ENCODE measurements around the gene CRIP2. TPM values are rescaled to one million over a fixed set of nuclear protein-coding genes. Genes with fewer than 3 reads are reported as not detected.

The CRIP2 gene
- total and polyA plus RNA-seq, 2 of the 4 experiments (the other 2 are of a cell fraction): 18.1 to 123 TPM

DNA sequence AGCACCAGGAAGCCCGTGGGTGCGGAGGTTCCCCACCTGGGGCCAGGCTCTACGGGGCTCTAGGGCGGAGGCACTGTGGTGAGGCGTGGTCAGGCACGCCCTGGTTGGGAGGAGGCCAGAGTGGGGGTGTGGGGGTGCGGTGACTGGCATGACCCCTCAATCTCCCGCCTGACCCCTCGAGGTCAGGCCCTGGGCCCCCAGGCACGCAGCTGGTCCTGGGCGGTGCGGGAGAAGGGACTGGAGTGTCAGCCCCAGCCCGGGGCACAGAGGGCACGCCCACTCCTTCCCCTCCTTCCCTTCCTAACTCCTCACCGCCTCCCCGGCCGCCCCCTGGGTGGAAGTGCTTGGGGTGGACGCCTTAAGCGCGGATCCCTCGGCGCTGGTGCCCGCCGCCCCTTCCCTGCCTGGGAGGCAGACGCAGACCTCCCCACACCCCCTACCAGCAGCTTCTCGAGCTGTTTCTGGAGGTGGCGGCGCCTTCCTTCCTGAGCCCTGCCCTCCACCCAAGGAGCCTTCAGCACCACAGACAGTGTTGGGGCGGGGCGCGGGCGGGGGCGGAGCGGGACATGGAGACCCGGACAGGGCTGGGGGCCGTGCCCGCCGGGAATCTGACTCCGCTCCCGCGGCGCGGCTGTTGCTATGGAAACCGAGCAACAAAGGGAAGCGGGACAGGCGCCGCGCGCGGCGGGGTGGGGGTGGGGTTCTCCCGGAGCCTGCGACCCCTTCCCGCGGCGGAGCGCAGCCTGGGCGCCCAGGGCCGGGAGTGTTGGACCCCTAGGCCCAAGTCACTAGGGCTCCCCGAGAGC is 741 bp upstream of the CRIP2 start:
- DNase-seq: peak; percentile 78
- in situ Hi-C loops (cut with MboI; ENCODE audit: low sequenced_read_pairs) (no loop called here), intact Hi-C loops (cut with micrococcal nuclease) (no loop called here), dilution Hi-C loops (cut with HindIII; ENCODE audit: low sequenced_read_pairs, unreplicated experiment) (no loop called here)
- peaks cover 0 to 23% of the 10 kb centered on the region in 2 experiments; a peak in 1 of 4 replicates for H3K79me1 ChIP-seq (ENCODE audit: low read depth in 1 of 2, low read length in 2 of 2)
- no peak overlapping the region for H3K18ac ChIP-seq (ENCODE audit: low read depth, low read length)
- no peaks in the 10 kb centered on the region for H3K27me3 ChIP-seq (ENCODE audit: control insufficient read depth, insufficient read depth, low read length)
- no peak overlapping the region for H3K4ac ChIP-seq (ENCODE audit: low read depth, low read length)
- no peak overlapping the region for H4K5ac ChIP-seq (ENCODE audit: low read depth, low read length)
- peak; percentile 70 for ATAC-seq (ENCODE audit: low read depth)
- no peak overlapping the region for H2BK15ac ChIP-seq (ENCODE audit: low read depth, low read length)
- H2BK5ac ChIP-seq (ENCODE audit: low read depth, low read length, poor library complexity, severe bottlenecking): no peak overlapping the region
- H2BK120ac ChIP-seq (ENCODE audit: low read depth, low read length): no peak overlapping the region
- ChIA-PET CTCF (no interaction called here), POLR2A (ENCODE audit: unreplicated experiment) (no interaction called here)
- H3K4me2 ChIP-seq (ENCODE audit: low read depth, low read length): peak overlapping the region; percentile 75
- no peak overlapping the region for H3K14ac ChIP-seq (replicated peaks; ENCODE audit: low read depth, low read length)
- H3K4me1 ChIP-seq (ENCODE audit: control insufficient read depth, insufficient read depth, low read length): peaks cover 15% of the 10 kb centered on the region
- H3K27ac ChIP-seq (ENCODE audit: insufficient read depth, low read length): no peak overlapping the region
- peaks cover 8% of the 10 kb centered on the region; the same call in 1 of the 2 replicates for H3K36me3 ChIP-seq (ENCODE audit: control insufficient read depth, insufficient read depth, low read length)
- no peaks in the 10 kb centered on the region for H3K9me1 ChIP-seq (ENCODE audit: insufficient read depth, low read length)
- TF ChIP-seq MXI1 (IDR thresholded peaks at IDR 0.05; ENCODE audit: borderline replicate concordance, low read depth, low read length): no peak
- no peak for TF ChIP-seq BHLHE40 (IDR thresholded peaks at IDR 0.05; ENCODE audit: low read depth, low read length)
- no peak for TF ChIP-seq FOS (IDR thresholded peaks at IDR 0.05; ENCODE audit: low read depth, low read length)
- 0 out of 2 replicates have a peak, but pooled peaks have one; percentile 17 for TF ChIP-seq RFX5 (IDR thresholded peaks at IDR 0.05; ENCODE audit: low read depth, low read length)
- TF ChIP-seq MAZ (IDR thresholded peaks at IDR 0.05; ENCODE audit: borderline replicate concordance, low read depth, low read length): peak; percentile 61; the same call in 1 of the 2 replicates
- no peaks in the 10 kb centered on the region for H3K9me3 ChIP-seq (ENCODE audit: control insufficient read depth, insufficient read depth, low read length)
- H3K4me3 ChIP-seq (ENCODE audit: insufficient read depth, low read depth, low read length): peak overlapping the region; percentile 99
- H2AFZ ChIP-seq (replicated peaks; ENCODE audit: low read length, poor library complexity): peak overlapping the region; percentile 91
- peak overlapping the region; percentile 76 for H2AK9ac ChIP-seq (replicated peaks; ENCODE audit: low read depth, low read length, poor library complexity)
- 19% methylated on average over 13 of the region's 60 CpGs; no CpG with 5 or more reads in 1 of the 2 experiments for WGBS, 2 experiments (ENCODE audit: extremely low coverage in 2 of 2, insufficient read length in 1 of 2)
- no peak overlapping the region for H3K23ac ChIP-seq (ENCODE audit: low read depth, low read length)
- no peak overlapping the region for H3K9ac ChIP-seq (ENCODE audit: low read depth, low read length)
- H2AK5ac ChIP-seq (ENCODE audit: low read depth, low read length): no peak overlapping the region
- no peak overlapping the region for H2BK20ac ChIP-seq (ENCODE audit: low read depth, low read length)
- peaks cover 10% of the 10 kb centered on the region for H4K20me1 ChIP-seq (ENCODE audit: insufficient read depth, low read length)
- no TSS peak for BruUV-seq (replicated peaks)
- H4K91ac ChIP-seq (ENCODE audit: insufficient read depth, low read depth, low read length): no peak overlapping the region
- H4K8ac ChIP-seq (ENCODE audit: low read depth in 2 of 2, low read length in 2 of 2): no peak overlapping the region
- H3K56ac ChIP-seq (ENCODE audit: extremely low read depth, insufficient read depth, low read length): no peak overlapping the region
